BJ (cell line): ENCODE data around the gene ARHGEF17. TPM values are rescaled to one million over a fixed set of nuclear protein-coding genes. Genes with fewer than 3 reads are reported as not detected.

Experiments
- CTCF ChIA-PET: fragments of 350-600 bp; formaldehyde crosslinking; extraction: SDS; loops from one replicate; lab custom pipeline; 2021; ENCODE audit warnings: antibody characterized with exemption, inconsistent platforms; lab: Yijun Ruan, JAX
- POLR2A ChIA-PET: fragments of 300-600 bp; sonication (Branson Sonifier 250); formaldehyde crosslinking; extraction: SDS; loops from one replicate; lab custom pipeline; 2021; ENCODE audit warnings: antibody characterized with exemption; lab: Charles Lee
- DNase-seq: peaks from one replicate; pipeline ENCODE4 v3.0.0-alpha.2; 2011; ENCODE audit warnings: low read depth
- H3K27me3 ChIP-seq: 2 replicates; pipeline ENCODE4 v1.6.0; 2011; ENCODE audit warnings: low read length; ENCODE audit not compliant: control insufficient read depth, insufficient read depth
- H3K36me3 ChIP-seq: 2 replicates; pipeline ENCODE4 v1.5.1; 2011; ENCODE audit warnings: low read length; ENCODE audit not compliant: control insufficient read depth, insufficient read depth
- H3K4me3 ChIP-seq: 2 replicates; pipeline ENCODE4 v1.5.1; 2011; ENCODE audit warnings: low read depth, mild to moderate bottlenecking, control low read depth, low read length
- polyA plus RNA-seq: library from polyadenylated mRNA; depleted of rRNA; stranded (reverse); fragments of >200 nt; gene quantifications from 2 replicates; pipeline ENCODE4 v1.2.3, GENCODE V29; 2011
- TF ChIP-seq, protein P1 (sequence below): IDR thresholded peaks from 2 replicates; pipeline ENCODE4 v1.5.1; 2011; ENCODE audit warnings: low read depth, mild to moderate bottlenecking, control low read depth, inconsistent platforms, low read length, moderate library complexity; ENCODE audit not compliant: insufficient read depth

The ARHGEF17 gene
- polyA plus RNA-seq, 1 experiment, result 85.7 TPM

DNA sequence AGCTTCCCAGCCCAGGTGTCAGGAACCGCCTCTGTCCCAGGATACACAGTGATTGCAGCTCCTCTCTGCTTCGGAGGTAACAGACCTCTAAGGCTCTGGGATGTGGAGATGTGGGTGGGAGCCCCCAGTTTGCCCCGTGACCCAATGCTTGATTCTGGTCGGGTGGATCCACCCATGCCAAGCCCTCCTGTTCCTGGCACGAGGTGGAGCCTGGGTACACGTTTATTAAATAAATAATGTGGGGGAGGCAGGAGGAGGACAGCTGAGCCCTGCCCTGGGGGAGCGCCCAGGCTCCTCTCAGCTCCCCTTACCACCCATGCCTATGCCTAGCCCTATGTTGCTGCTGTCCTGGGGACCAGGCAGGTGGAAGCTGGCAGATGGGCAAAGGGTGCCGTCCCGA, 16.0 kb downstream of the ARHGEF17 start:
- H3K4me3 ChIP-seq, result no peak overlapping the region
- TF ChIP-seq, protein P1, sequence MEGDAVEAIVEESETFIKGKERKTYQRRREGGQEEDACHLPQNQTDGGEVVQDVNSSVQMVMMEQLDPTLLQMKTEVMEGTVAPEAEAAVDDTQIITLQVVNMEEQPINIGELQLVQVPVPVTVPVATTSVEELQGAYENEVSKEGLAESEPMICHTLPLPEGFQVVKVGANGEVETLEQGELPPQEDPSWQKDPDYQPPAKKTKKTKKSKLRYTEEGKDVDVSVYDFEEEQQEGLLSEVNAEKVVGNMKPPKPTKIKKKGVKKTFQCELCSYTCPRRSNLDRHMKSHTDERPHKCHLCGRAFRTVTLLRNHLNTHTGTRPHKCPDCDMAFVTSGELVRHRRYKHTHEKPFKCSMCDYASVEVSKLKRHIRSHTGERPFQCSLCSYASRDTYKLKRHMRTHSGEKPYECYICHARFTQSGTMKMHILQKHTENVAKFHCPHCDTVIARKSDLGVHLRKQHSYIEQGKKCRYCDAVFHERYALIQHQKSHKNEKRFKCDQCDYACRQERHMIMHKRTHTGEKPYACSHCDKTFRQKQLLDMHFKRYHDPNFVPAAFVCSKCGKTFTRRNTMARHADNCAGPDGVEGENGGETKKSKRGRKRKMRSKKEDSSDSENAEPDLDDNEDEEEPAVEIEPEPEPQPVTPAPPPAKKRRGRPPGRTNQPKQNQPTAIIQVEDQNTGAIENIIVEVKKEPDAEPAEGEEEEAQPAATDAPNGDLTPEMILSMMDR, result no peak
- CTCF ChIA-PET, result interaction anchor here (0.7 to 8.3 kb wide), 7 partner anchors 10 to 155 kb away, joined by 3 to 79 read pairs (median 4); partner anchors contain the start of gene ARHGEF17

DNA sequence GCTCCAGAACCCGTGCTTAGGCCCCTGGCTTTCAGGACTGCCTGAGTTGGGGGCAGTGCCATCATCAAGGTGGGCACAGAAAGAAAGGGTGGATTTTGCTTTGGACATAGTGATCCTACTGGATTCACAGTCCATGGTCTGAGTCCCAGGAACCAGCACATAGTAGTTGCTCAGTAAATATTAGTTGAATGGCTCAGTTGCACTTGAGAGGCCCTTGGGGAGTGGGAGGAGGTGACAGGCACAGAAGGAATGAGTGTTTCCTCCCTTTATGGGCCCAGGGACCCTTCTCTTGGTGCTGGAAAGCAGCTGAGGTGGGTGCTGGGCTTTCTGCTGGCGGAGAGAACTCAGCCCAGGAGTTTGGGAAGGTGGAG, 16.6 kb downstream of the ARHGEF17 start:
- H3K27me3 ChIP-seq, result no peaks in the 10 kb centered on the region
- TF ChIP-seq, protein P1, result no peak
- no peak overlapping the region for H3K4me3 ChIP-seq
- H3K36me3 ChIP-seq, result peaks cover 10% of the 10 kb centered on the region
- ChIA-PET CTCF (interaction anchor here (0.7 to 8.3 kb wide), 5 partner anchors 11 to 69 kb away, joined by 3 to 79 read pairs (median 13); partner anchors contain the start of gene ARHGEF17), POLR2A (no interaction called here)
- no peak for DNase-seq

More for the DNA sequence above, 16.0 kb downstream of the ARHGEF17 start:
- POLR2A ChIA-PET, result interaction anchor here (0.6 to 1.6 kb wide), 4 partner anchors 10 to 27 kb away, joined by 3 to 11 read pairs (median 6); partner anchors contain the start of gene ARHGEF17
- DNase-seq, result no peak
- Histone ChIP-seq H3K36me3 (peaks cover 10% of the 10 kb centered on the region), H3K27me3 (no peaks in the 10 kb centered on the region)

DNA sequence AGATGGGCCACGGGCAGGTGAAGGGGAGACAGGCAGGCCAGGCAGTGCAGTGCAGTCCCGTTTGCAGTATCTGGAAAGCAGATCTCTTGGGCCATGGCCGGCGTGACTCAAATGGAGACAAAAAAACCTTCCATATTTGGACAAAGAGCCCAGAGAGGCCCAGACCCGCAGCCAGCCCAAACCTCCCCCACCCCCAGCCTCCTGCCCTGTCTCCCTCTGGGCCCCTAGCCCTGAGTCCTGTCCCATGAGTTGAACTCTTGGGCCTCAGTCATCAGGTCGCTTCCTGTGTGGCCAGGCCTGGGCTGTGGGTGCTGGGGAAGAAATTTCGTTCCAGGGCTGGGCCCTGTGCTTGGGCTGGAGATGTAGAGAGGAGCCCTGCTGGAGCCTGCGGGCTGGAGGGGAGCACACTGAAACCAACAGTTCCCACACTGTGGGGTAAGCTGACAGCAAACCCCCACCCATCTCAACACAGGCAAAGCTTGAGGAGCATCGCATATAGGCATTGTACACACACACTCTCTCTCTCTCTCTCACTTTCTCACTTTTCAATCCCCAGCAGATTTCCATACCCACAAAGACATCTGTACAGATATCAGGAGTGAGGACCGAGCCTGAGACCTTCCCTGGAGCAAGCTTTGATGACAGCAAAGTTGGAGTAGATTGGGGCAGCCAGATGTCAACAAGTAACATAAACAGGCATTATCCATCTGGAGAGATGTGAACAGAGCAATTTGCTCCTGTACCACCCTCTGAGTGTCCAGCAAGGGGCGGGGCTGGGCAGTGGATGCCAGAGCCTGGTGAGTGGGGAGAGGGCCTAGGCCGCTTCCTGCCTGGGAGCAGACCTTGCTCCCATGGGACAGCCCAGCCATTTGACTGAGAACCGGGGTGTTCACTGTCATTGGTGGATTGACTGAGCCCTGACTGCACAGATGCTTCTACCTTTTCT, 17.2 kb downstream of the ARHGEF17 start:
- no peak for DNase-seq
- Histone ChIP-seq H3K27me3 (no peaks in the 10 kb centered on the region), H3K36me3 (peaks cover 9% of the 10 kb centered on the region), H3K4me3 (no peak overlapping the region)
- ChIA-PET CTCF (interaction anchor here (0.7 to 8.3 kb wide), 5 partner anchors 10 to 68 kb away, joined by 3 to 79 read pairs (median 13); partner anchors contain the start of gene ARHGEF17), POLR2A (no interaction called here)
- TF ChIP-seq, protein P1, result no peak

DNA sequence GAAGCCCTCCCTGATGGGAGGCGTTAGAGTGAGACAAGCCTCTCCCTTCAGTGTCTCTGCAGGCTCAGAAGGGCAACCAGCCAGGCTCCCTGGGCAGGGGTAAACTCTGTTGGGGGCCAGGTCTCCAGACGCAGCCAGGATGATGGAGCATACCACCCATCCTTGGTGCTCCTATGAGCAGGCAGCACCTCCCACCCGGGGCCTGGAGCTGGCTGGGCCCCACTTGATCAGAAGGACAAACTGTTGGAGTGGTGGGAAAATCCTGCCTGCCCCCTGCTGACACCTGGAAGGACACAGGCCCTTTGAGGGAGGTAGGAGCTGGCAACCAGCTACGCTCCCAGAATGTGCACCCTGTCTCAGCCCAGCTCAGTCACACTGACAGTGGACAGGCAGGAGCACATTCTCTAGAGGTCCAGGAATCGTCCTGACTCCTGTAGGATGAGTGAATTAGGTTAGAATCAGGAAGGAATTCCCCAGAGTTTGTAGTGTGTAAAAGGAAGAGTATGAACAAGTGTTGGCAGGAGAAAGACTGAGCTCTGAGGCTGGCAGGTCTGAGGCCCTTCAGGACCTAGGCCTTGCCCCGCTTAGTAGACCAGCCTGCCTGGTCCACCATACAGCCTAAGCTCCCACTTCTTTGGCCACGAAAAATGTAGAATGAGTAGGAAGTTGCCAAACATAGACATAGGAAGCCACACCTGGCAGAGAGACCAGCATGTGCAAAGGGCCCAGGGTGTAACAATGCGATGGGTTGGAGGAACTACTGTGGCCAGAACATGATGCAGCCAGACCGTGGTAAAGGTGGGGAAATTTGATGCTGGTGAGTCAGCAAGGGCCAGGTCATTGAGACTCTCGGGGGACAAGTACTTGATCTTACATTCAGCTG, 19.1 kb downstream of the ARHGEF17 start:
- CTCF ChIA-PET, result interaction anchor here (0.9 to 8.3 kb wide), 6 partner anchors 8 to 149 kb away, joined by 3 to 79 read pairs (median 7); partner anchors contain the start of gene ARHGEF17

More for the DNA sequence above, 19.1 kb downstream of the ARHGEF17 start:
- POLR2A ChIA-PET, result no interaction called here
- H3K27me3 ChIP-seq, result no peaks in the 10 kb centered on the region
- TF ChIP-seq, protein P1, result no peak
- DNase-seq, result no peak
- H3K36me3 ChIP-seq, result peaks cover 9% of the 10 kb centered on the region
- H3K4me3 ChIP-seq, result no peak overlapping the region
